Motor neuron (in vitro differentiated cells): ENCODE measurements around the gene PSMD12. TPM values are rescaled to one million over a fixed set of nuclear protein-coding genes. Genes with fewer than 3 reads are reported as not detected.
"Not testable (repeated sequence)": the region's sequence is repeated elsewhere in the genome, so short reads cannot be mapped to it uniquely, and the experiment has no call there.

Source experiments
- ATAC-seq, 8 experiments: fragments of 200-7000 bp; cut with Tn5 transposase; replicated peaks in 6 of 8; 2 replicates each; pipeline ENCODE4 v1.8.0; 2021; ENCODE audit warnings: mild to moderate bottlenecking in 8 of 8, moderate library complexity in 8 of 8
- H3K27ac ChIP-seq, 2 donors: fragments of 250-450 bp; sonication (Bioruptor Pico); 2 replicates each; pipeline ENCODE4 v1.9.0; 2021; ENCODE audit warnings: antibody characterized with exemption in 2 of 2, mild to moderate bottlenecking in 2 of 2, moderate library complexity in 1 of 2
- H3K4me1 ChIP-seq, 2 donors: fragments of 250-450 bp; sonication (Bioruptor Pico); replicated peaks in 1 of 2; 2 replicates each; pipeline ENCODE4 v1.6.1; 2021; ENCODE audit warnings: antibody characterized with exemption in 2 of 2, mild to moderate bottlenecking in 2 of 2, moderate library complexity in 1 of 2
- H3K4me3 ChIP-seq, 5 donors: fragments of 250-450 bp; sonication (Bioruptor Pico); 2 replicates each; pipeline ENCODE4 v1.9.0; 2021; ENCODE audit warnings: antibody characterized with exemption in 5 of 5, mild to moderate bottlenecking in 5 of 5, moderate library complexity in 4 of 5
- WGBS, 10 experiments: fragments of 450-650 bp; shearing (Covaris generic); methylation state at CpG; one replicate each; pipeline ENCODE4 v1.0.0; 2022; 5-methylcytosine and 5-hydroxymethylcytosine counted together
- in situ Hi-C, 9 experiments: fragments of 400-800 bp; cut with MboI; loops; one replicate each; pipeline ENCODE4 v1.15.0; 2021; ENCODE audit warnings: low sequenced_read_pairs in 9 of 9, low pct_unique_long_range_greater_than_20kb in 2 of 9; ENCODE audit not compliant: unreplicated experiment in 9 of 9
- total RNA-seq, 8 experiments: library from RNA; unstranded; fragments of 300-600 nt; gene quantifications; 2 replicates each; pipeline versions ENCODE4 v1.2.3 to v1.2.4, GENCODE V29; 2022

The PSMD12 gene
- total RNA-seq, 8 experiments from 2014 or later = 25.7 to 59.5 (median 39.6) TPM

DNA sequence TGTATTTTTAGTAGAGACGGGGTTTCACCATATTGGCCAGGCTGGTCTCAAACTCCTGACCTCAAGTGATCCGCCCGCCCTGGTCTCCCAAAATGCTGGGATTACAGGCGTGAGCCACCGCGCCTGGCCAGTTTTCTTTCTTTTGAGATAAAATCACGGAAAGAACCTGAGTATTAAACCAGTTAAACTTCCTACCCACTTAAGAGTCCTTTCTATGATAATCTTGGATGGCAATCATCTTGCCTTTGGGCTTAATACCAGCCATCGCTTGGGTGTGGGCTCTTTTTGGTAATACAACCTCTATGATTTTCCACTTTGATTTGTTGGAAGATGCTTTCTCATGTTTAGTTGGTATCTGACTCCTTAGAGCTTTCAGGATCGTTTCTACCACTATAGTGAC, 34.7 kb upstream of the PSMD12 start:
- H3K27ac ChIP-seq = no peak overlapping the region
- no peak for ATAC-seq
- in situ Hi-C loops = no loop called here
- H3K4me3 ChIP-seq = no peak overlapping the region
- WGBS, 10 experiments = 80 to 100% (median 99%) methylated on average over 1 to 8 of the region's 9 CpGs; no CpG with 5 or more reads in 3 of the 10 experiments
- H3K4me1 ChIP-seq = no peaks in the 10 kb centered on the region

DNA sequence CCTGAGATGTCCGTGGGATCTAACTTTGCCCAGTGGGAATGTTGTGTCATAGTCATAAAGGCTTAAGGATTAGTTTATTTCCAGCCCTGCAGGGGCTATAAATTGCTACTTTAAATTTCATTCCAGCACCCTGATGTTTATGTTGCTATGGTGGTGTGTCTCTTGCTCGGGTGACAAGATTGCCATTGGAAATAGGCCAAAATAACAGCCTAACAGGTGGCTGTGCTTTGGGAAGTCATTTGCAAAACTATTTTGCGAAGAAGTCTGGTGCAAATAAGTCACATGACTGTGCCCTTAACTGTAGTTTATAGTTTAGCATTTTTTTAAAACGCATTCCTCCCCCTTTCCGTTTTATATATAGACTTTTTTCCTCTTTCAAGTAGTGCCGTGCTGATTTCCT, 33.8 kb upstream of the PSMD12 start:
- 0 to 83% (median 61%) methylated on average over 1 to 6 of the region's 6 CpGs for WGBS, 10 experiments
- no peak overlapping the region for H3K27ac ChIP-seq
- in situ Hi-C loops = no loop called here
- H3K4me1 ChIP-seq = no peaks in the 10 kb centered on the region
- peak in 3 of 8 experiments; percentile 45 to 90 (median 57) for ATAC-seq
- H3K4me3 ChIP-seq = no peak overlapping the region

DNA sequence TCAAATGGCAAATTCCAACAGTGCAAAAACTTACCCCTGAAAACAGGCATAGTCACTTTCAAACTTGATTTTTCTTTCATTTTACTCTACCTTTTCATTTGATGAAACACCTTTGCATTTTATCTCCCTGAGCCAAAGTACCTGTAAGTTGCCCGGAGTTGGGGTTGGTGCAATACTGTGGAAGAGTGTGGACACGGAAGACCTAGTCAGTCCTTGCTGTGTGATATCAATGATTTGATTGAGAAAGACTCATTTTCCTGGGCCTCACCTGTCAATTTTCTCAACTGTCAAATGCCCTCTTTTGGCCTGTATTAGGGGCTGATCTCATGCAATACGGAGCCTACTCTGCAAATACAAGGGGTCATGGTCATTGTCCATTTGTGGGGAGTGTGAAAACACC, 33.3 kb upstream of the PSMD12 start:
- H3K27ac ChIP-seq = no peak overlapping the region
- 40 to 100% (median 88%) methylated on average over 1 to 3 of the region's 3 CpGs; no CpG with 5 or more reads in 1 of the 10 experiments for WGBS, 10 experiments
- H3K4me3 ChIP-seq = no peak overlapping the region
- peak in 1 of 8 experiments; percentile 25 for ATAC-seq
- no peaks in the 10 kb centered on the region for H3K4me1 ChIP-seq
- in situ Hi-C loops = loop anchor here in 5 of 9 experiments (25.0 kb wide), 3 partner anchors 88 to 288 kb away; no protein-coding TSS in a partner anchor

DNA sequence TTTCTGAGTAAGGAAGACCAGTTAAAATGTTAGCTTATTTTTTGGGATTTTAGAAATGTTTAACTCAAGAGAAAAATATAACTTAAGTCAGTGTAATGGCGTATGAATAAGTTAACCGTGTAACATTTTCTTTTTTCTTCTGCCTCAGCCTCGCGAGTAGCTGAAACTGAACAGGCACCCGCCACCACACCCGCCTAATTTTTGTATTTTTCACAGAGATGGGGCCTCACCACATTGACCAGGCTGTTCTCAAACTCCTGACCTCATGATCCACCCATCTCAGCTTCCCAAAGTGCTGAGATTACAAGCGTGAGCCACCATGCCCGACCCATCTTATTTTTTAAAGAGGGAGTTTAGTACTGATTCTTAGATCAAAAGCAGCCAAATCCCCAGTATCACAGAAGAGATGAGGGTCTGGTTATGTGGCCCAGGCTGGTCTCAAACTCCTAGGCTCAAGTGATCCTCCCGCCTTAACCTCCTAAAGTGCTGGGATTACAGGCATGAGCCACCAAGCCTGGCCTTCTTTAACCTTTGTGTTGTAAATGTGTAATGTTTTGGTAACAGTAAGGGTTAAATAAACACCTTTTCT, 27.5 kb upstream of the PSMD12 start:
- ATAC-seq = no peak
- no peak overlapping the region for H3K27ac ChIP-seq
- H3K4me1 ChIP-seq = peaks cover 0 to 3% of the 10 kb centered on the region in 2 donors
- no peak overlapping the region for H3K4me3 ChIP-seq
- in situ Hi-C loops = loop anchor here in 5 of 9 experiments (25.0 kb wide), 3 partner anchors 93 to 293 kb away; no protein-coding TSS in a partner anchor
- WGBS, 10 experiments = 75 to 100% (median 92%) methylated on average over 1 to 9 of the region's 9 CpGs; no CpG with 5 or more reads in 2 of the 10 experiments

DNA sequence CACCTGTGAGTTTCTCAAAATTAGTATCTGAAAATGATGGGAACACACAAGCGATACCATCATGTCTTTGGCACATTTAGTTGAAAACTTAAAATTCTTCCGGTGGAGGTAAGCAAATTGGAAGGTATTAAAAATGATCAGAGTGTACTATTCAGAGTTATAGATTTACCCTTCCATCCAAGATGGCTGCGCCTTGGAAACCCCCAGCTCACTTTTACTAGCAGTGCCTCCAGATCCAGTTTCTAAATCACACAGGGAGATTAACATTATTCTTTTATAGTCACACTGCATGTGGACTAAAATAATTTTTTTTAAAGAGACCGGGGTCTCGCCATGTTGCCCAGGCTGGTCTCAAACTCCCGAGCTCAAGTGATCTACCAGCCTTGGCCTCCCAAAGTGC, 25.7 kb upstream of the PSMD12 start:
- H3K27ac ChIP-seq = no peak overlapping the region
- H3K4me1 ChIP-seq = peaks cover 0 to 3% of the 10 kb centered on the region in 2 donors
- 86 to 100% (median 98%) methylated on average over 2 to 6 of the region's 6 CpGs; no CpG with 5 or more reads in 2 of the 10 experiments for WGBS, 10 experiments
- in situ Hi-C loops = loop anchor here in 5 of 9 experiments (25.0 kb wide), 3 partner anchors 95 to 295 kb away; no protein-coding TSS in a partner anchor
- H3K4me3 ChIP-seq = no peak overlapping the region
- no peak for ATAC-seq

DNA sequence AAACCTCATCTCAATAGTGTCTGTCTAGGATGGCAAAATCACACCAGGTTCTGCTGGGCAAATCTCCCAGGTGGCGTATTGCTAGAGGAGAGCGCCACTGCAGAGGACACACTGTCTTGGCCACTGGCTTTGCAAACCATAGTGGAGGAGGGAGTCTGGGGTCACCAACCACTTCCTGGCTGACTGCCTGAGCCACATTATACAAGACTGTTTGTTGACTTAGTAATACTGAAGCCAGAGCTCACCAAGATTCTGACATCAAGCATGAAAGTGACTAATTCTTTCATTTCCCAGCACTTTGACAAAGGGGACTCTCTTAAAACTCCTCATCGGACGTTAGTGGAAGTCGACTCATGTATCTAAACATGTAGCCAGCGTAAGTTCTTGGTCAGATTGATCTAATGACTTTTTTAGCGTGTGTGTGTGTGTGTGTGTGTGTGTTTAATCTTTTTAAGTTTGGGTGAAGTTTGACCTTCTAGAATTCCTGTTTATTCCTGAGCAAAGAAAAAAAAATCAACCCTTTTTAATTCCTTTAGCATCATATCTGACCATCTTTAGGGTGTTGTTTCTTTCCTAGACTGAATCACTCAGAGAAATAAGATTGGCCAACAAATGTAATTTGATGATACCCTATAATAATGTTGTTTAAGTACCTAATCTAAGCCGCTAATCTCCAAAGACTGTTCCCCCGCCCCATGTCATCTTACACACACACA, 24.4 kb upstream of the PSMD12 start:
- 39 to 100% (median 78%) methylated on average over 3 to 6 of the region's 9 CpGs; no CpG with 5 or more reads in 1 of the 10 experiments for WGBS, 10 experiments
- Histone ChIP-seq H3K4me3 (no peak overlapping the region), H3K4me1 (peaks cover 0 to 3% of the 10 kb centered on the region in 2 donors), H3K27ac (no peak overlapping the region)
- in situ Hi-C loops = loop anchor here in 5 of 9 experiments (25.0 kb wide), 3 partner anchors 96 to 296 kb away; no protein-coding TSS in a partner anchor
- peak; percentile 27 to 95 (median 65) for ATAC-seq

DNA sequence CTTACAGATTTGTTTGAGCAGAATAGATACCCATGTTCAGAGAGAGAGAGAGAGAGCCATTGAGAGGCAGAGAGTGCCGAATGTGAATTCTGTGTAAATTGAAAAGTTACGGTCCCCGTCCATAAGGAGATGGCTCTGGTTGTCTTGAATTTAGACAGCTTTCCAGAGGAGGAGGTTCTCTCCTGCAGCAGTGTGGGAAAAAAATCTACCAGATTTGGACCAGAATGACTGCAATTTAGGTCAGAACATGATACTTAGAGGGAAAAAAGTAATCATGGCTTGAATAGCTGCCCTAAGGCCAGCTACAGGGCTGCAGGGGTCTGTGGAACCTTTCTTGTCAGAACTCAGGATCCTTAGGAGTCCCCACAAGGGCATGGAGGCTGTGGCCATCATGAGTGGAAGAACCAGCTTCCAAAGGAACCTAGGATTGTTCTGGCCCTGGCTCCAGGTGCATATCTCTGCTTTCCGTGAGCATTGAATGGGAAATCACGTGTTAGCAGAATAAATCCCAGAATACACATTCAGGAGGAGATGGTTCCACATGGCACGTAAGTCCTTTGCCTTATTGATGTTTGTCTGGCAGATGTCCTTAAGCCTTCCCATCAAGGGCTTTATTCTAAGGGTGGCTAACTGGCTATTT, 23.7 kb upstream of the PSMD12 start:
- WGBS, 10 experiments = 53 to 100% (median 100%) methylated on average over 2 to 6 of the region's 6 CpGs; no CpG with 5 or more reads in 3 of the 10 experiments
- peaks cover 0 to 3% of the 10 kb centered on the region in 2 donors for H3K4me1 ChIP-seq
- in situ Hi-C loops = loop anchor here in 5 of 9 experiments (25.0 kb wide), 3 partner anchors 97 to 297 kb away; no protein-coding TSS in a partner anchor
- no peak overlapping the region for H3K4me3 ChIP-seq
- peak in 1 of 8 experiments; percentile 12 for ATAC-seq
- no peak overlapping the region for H3K27ac ChIP-seq

DNA sequence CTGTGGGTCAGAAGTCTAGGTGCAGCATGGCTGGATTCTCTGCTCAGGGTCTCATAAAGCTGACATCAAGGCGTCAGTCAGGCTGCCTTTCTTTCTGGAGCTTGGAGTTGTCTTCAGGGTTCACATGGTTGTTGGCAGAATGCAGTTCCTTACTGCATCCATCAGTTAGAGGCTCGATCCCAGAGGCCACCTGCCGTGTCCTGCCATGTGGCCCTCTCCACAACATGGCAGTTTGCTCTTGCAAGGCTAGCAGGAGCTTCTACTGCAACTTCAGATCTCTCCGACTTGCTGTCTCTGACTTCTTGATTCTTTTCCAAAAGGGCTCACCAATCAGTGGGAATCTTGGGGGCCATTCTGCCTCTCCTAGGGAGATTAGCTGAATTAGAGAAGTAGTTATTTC, 22.6 kb upstream of the PSMD12 start:
- Histone ChIP-seq H3K4me1 (peaks cover 0 to 3% of the 10 kb centered on the region in 2 donors), H3K27ac (no peak overlapping the region), H3K4me3 (no peak overlapping the region)
- WGBS, 10 experiments = 80 to 100% (median 86%) methylated on average over 1 to 2 of the region's 4 CpGs; no CpG with 5 or more reads in 5 of the 10 experiments
- no peak for ATAC-seq
- in situ Hi-C loops = loop anchor here in 5 of 9 experiments (10.0 to 25.0 kb wide), 5 partner anchors 86 to 298 kb away; no protein-coding TSS in a partner anchor

DNA sequence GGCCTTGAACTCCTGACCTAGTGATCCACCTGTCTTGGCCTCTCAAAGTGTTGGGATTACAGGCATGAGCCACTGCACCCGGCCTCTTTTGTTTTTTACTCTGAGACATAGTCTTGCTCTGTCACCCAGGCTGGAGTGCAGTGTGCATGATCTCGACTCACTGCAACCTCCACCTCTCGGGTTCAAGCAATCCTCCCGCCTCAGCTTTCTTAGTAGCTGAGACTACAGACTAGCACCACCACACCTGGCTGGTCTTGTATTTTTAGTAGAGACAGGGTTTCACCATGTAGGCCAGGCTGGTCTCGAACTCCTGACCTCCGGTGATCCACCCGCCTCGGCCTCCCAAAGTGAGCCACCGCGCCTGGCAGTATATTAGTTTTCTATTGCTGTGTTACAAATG, 22.2 kb upstream of the PSMD12 start:
- H3K4me3 ChIP-seq, H3K4me1 ChIP-seq, ATAC-seq, H3K27ac ChIP-seq: not testable (repeated sequence)
- in situ Hi-C loops = loop anchor here in 5 of 9 experiments (10.0 to 25.0 kb wide), 5 partner anchors 86 to 299 kb away; no protein-coding TSS in a partner anchor
- 93 to 100% (median 98%) methylated on average over 1 to 10 of the region's 10 CpGs; no CpG with 5 or more reads in 3 of the 10 experiments for WGBS, 10 experiments

DNA sequence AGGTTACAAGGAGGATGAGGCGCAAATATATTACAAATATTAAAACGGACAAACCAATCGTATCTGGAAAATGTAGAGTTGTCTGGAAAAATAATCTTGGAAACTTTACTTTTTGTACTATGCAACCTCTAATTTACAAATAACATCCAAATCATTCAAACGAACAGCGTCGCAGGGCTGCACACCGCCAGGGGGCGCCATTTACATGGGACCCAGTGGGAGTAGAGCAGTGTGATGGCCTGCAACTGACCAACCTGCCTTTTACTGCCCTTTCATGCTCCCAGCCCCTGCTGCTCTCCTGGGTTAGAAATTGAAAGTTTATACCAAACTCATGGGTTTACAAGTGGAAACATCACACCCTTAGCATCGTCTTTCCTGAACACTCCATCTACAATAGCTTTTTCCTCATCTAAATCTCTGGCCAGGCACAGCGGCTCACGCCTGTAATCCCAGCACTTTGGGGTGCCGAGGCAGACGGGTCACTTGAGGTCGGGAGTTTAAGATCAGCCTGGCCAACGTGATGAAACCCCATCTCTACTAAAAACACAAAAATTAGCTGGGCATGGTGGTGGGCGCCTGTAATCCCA, 20.7 kb upstream of the PSMD12 start:
- 17 to 77% (median 47%) methylated on average over 5 to 14 of the region's 16 CpGs; no CpG with 5 or more reads in 1 of the 10 experiments for WGBS, 10 experiments
- ATAC-seq = peak; percentile 29 to 63 (median 54)
- Histone ChIP-seq H3K4me3 (no peak overlapping the region), H3K27ac (no peak overlapping the region), H3K4me1 (peaks cover 0 to 3% of the 10 kb centered on the region in 2 donors)
- in situ Hi-C loops = loop anchor here in 5 of 9 experiments (10.0 to 25.0 kb wide), 5 partner anchors 88 to 300 kb away; no protein-coding TSS in a partner anchor

DNA sequence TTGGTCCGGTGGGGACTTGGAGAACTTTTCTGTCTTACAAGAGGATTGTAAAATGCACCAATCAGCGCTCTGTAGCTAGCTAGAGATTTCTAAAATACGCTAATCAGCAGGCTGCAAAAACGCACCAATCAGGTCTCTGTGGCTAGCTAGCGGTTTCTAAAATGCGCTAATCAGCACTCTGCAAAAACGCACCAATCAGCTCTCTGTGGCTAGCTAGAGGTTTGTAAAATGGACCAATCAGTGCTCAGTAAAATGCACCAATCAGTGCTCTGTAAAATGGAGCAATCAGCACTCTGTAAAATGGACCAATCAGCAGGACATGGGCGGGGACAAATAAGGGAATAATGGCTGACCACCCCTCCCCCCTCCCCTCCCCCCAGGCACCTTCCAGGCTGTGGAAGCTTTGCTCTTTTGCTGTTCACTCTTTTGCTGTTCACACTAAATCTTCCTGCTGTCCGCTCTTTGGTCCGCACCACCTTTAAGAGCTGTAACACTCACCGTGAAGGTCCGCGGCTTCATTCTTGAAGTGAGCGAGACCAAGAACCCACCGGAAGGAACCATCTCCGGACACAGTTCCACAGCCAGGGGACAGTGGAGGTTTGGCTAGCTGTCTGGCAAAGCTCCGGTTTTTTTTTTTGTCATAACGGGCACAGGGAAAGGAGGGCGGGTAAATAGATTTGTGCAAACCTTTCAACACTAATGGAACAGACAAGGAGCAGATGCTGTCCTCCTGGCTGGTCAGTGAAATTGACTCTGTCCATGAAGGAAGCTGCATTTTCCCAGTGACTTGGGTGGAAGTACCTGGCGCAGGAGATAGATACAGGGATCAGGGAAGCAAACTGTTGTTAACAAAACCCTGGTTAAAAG, 19.0 kb upstream of the PSMD12 start:
- in situ Hi-C loops = loop anchor here in 5 of 9 experiments (10.0 to 25.0 kb wide), 5 partner anchors 89 to 302 kb away; no protein-coding TSS in a partner anchor
- ATAC-seq = no peak
- Histone ChIP-seq H3K4me1 (no peaks in the 10 kb centered on the region), H3K4me3 (no peak overlapping the region), H3K27ac (no peak overlapping the region)
- WGBS, 10 experiments = 88 to 100% (median 99%) methylated on average over 1 to 13 of the region's 20 CpGs
